HG02973 (cell line): ENCODE data around the gene NOA1.
"Not testable (repeated sequence)": the region's sequence is repeated elsewhere in the genome, so short reads cannot be mapped to it uniquely, and the experiment has no call there.

Experiments
- ATAC-seq: cut with Tn5 transposase; IDR thresholded peaks from one replicate; pipeline ENCODE4 v1.9.1; 2021; ENCODE audit warnings: moderate library complexity; ENCODE audit not compliant: unreplicated experiment

The NOA1 gene

DNA sequence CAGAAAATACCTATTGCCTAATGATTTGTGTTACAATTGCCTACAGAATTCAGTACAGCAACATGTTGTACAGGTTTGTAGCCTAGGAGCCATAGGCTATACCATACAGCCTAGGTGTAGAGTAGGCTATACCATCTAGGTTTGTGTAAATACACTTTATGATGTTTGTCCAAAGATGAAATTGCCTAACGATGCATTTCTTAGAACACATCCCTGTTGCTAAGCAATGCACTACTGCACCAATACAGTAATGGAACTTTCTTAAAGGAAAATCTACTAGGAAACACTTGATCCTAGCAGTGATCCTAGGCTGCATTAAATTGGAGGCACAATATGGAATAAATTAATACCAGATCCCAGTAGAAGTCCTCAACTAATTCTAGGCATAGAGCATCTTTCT, 18.3 kb downstream of the NOA1 start:
- no peak for ATAC-seq

DNA sequence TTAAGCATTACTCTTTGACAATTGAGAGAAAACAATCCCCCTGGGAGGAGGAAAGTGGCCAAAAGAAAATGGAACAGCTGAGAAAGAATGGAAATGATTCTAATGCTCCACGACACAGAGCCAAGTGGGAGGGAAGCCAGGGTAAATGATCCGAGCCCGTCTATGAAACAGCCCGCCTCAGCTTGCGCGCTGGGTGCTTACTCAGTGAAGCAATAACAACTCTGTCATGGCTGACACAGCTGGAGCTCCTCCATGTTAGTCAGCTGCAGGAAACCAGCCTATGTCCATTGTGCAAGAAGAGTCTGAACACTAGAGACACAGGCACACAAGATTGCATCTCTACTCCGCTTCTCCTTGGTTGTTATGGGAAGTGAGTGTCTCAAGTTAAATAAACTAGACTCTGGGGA, 19.3 kb downstream of the NOA1 start:
- no peak for ATAC-seq

DNA sequence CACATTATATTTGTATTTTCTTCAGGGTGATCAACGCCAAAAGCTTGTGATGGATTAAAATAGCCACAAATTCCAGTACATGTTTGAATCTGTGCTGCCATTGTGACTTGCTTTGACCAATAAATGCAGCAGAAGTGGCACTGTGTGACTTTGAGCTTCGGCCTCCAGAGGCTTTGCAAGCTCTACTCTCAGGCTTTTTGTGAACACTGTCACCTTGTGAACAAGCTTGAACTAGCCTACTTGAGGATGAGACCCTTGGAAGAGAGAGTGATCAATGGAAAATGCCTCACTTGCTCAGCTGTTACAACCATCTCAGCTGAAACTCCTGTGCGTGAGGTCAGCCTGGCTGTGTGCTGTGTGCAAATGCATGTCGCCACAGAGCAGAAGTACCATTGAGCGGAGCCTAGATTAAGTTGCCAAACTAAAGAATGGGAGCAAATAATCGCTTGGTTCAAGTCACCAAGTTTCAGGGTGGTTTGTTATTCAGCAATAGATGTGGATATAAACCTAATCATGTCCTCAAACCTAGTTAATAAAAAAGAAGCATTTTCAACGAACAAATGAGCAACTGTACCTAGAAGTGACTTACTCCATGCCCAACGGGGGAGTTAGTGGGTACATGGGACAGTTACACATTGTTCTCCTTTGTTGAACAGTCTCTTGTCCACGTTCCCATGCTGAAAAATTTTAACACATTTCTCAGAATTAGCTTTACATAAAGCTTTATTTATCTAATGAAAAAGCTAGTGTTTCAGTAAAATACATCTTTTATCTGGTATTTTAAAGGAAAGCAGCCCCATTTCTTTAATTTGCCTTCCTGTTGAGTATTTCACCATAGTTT, 23.5 kb downstream of the NOA1 start:
- no peak for ATAC-seq

DNA sequence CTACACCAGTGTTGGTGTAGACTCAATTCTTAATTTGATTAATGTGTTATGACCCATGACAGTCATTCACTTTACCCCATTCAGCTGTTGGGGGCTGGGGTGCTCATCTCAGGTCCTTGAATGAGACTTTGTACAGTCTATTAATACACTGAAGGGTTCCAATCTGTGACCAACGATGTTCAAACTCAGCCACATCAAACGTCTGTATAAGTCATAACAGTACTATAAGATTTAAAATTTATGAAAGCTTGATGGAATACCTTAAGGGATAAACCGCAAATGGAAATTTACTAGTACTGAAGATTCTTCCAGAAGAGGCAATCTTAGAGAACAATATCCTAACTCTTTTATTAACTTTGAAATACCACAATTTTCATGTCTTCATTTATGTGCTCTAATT, 36.0 kb downstream of the NOA1 start:
- no peak for ATAC-seq

DNA sequence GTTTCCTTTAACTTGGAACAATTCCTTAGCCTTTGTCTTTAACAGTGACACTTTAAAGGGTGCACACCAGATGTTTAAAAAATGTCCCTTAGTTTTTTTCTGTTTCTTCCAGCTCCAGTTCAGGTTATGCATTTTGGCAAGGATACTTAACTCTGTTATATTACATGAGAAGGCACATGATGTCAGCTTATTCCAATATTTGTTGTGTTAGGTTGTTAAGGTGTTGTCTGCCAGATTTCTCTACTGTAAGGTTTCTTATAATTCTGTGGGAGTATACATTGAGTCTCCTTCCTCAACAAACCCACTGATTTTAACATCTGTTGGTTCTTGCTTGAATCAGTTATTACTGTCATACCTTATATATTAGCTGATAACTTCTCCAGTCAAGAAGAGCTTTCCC, 36.4 kb downstream of the NOA1 start:
- no peak for ATAC-seq

DNA sequence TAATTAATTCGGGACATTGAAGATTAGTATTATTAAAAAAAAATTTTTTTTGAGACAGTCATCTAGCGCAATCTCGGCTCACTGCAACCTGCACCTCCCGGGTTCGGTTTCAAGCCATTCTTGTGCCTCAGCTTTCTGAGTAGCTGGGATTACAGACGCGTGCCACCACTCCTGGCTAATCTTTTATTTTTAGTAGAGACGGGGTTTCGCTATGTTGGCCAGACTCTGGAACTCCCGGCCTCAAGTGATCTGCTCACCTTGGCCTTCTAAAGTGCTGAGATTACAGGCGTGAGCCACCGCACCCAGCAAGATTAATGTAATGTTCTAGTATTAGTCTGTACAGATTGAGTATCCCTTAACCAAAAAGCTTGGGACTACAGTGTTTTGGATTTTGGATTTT, 37.0 kb downstream of the NOA1 start:
- ATAC-seq = no peak

DNA sequence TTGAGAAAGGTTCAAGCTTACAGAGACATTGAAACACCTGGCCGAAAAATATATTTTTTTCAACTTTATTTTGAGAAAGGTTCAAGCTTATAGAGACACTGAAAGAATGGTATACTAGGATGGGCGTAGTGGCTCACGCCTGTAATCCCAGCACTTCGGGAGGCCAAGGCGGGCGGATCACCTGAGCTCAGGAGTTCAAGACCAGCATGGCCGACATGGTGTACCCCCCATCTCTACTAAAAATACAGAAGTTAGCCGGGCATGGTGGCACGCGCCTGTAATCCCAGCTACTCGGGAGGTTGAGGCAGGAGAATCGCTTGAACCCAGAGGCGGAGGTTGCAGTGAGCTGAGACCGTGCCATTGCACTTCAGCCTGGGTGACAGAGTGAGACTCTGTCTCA, 37.6 kb downstream of the NOA1 start:
- ATAC-seq = not testable (repeated sequence)

DNA sequence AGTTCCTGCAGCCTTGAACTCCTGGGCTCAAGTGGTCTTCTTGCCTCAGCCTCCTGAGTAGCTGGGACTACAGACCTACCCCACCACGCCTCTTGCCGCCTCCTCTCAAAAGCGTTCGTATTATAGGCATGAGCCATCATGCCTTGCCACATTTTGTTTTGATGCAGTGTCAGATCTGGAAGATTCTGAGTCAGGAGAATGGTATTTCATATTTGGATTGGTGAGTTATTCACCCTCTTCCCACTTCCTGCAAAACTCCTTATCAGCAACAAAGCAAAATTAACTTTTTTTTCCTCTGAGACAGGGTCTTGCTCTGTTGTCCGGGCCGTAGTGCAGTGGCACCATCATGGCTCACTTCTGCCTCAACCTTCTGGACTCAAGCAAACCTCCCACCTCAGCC, 40.1 kb downstream of the NOA1 start:
- ATAC-seq = no peak

DNA sequence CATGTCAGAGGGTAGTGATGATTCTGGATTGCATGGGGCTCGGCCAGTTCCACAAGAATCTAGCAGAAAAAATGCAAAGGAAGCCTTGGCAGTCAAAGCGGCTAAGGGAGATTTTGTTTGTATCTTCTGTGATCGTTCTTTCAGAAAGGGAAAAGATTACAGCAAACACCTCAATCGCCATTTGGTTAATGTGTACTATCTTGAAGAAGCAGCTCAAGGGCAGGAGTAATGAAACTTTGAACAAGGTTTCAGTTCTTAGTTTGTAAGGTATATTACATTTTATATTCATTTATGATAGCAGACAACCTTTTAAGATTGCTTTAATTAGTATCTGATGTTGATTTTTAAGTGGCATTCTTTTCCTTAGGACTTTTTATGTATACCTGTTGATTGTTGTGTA, 45.5 kb downstream of the NOA1 start:
- ATAC-seq = no peak

DNA sequence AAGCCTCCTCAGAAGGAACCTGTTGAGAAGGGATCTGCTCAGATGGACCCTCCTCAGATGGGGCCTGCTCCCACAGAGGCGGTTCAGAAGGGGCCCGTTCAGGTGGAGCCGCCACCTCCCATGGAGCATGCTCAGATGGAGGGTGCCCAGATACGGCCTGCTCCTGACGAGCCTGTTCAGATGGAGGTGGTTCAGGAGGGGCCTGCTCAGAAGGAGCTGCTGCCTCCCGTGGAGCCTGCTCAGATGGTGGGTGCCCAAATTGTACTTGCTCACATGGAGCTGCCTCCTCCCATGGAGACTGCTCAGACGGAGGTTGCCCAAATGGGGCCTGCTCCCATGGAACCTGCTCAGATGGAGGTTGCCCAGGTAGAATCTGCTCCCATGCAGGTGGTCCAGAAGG, 46.8 kb downstream of the NOA1 start:
- ATAC-seq = no peak

DNA sequence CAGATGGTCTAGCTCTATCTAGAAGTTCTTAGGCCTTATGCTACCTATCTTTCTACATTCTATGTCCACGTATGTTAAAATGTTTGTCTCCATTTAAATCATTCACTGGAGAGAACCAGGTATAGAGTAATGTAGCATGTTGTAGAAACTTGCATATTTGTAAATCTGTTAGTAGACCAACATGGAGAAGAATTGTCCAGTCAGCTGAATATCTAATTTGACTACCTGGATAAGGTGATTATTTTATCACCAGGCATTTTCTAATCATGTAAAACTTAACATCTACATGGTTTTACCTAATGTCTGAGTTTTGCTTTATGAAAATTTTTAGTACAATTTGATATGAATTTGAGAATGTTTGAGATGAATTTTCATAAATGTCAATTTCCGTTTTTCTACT, 50.2 kb downstream of the NOA1 start:
- ATAC-seq = no peak

DNA sequence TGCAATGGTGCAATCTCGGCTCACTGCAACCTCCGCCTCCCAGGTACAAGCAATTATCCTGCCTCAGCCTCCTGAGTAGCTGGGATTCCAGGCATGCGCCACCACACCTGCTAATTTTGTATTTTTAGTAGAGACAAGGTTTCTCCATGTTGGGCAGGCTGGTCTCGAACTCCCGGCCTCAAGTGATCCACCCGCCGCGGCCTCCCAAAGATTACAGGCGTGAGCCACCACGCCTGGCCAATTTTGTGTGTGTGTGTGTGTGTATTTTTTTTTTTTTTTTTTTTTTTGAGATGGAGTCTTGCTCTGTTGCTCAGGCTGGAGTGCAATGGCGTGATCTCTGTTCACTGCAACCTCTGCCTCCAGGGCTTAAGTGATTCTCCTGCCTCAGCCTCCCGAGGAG, 62.4 kb downstream of the NOA1 start:
- ATAC-seq = not testable (repeated sequence)

DNA sequence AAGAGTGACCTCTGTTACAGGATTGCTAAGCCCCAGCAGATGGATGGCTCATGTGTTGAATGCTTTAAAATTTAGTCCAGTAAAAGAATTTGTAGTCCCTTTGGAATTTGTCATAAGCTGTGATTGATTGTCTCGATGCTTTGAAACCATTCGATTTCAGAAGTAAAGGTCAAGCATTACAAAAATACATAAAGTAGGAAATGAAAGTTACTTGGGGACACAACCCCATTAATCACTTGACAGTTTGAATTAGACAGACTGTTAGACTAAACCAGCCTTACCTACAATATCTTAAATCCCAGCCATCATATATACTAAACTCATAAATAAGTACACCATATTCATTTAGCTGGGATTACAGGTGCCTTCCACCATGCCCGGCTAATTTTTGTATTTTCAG, 63.1 kb downstream of the NOA1 start:
- ATAC-seq = no peak
